Kidney epithelial cell (primary cell): Measurements from ENCODE around the gene HTD2. TPM values are rescaled to one million over a fixed set of nuclear protein-coding genes. Genes with fewer than 3 reads are reported as not detected.
A peak's percentile ranks its signal among the peaks of the same experiment; 100 is the strongest.
"Not testable (repeated sequence)": the region's sequence is repeated elsewhere in the genome, so short reads cannot be mapped to it uniquely, and the experiment has no call there.

Experiments used
- DNase-seq: peaks from one replicate; pipeline ENCODE4 v3.0.0-alpha.2; 2010; ENCODE audit warnings: low read depth
- H3K27me3 ChIP-seq: 2 replicates; pipeline ENCODE4 v1.6.0; 2011; ENCODE audit warnings: low read length; ENCODE audit not compliant: control insufficient read depth, insufficient read depth
- H3K36me3 ChIP-seq: 2 replicates; pipeline ENCODE4 v1.5.1; 2011; ENCODE audit warnings: low read length; ENCODE audit not compliant: control insufficient read depth, insufficient read depth
- H3K4me3 ChIP-seq: 2 replicates; pipeline ENCODE4 v1.5.1; 2011; ENCODE audit warnings: low read depth, mild to moderate bottlenecking, control low read depth, low read length
- total RNA-seq: library from RNA; depleted of rRNA; stranded (reverse); fragments of >200 nt; gene quantifications from 2 replicates; pipeline ENCODE4 v1.2.3, GENCODE V29; 2015
- TF ChIP-seq, protein P1 (sequence below): IDR thresholded peaks from 2 replicates; pipeline ENCODE4 v1.5.1; 2011; ENCODE audit warnings: mild to moderate bottlenecking, moderate library complexity, low read length, control low read depth, inconsistent platforms; ENCODE audit not compliant: insufficient read depth, poor library complexity, severe bottlenecking

Gene HTD2
- total RNA-seq, 1 donor from 2014 or later = 5.3 TPM

GRCh38 chr3:58336135-58336882, 30.0 kb downstream of the HTD2 start:
- H3K36me3 ChIP-seq = no peaks in the 10 kb centered on the region
- no peak overlapping the region for H3K4me3 ChIP-seq
- DNase-seq = peak; percentile 28
- TF ChIP-seq, protein P1, sequence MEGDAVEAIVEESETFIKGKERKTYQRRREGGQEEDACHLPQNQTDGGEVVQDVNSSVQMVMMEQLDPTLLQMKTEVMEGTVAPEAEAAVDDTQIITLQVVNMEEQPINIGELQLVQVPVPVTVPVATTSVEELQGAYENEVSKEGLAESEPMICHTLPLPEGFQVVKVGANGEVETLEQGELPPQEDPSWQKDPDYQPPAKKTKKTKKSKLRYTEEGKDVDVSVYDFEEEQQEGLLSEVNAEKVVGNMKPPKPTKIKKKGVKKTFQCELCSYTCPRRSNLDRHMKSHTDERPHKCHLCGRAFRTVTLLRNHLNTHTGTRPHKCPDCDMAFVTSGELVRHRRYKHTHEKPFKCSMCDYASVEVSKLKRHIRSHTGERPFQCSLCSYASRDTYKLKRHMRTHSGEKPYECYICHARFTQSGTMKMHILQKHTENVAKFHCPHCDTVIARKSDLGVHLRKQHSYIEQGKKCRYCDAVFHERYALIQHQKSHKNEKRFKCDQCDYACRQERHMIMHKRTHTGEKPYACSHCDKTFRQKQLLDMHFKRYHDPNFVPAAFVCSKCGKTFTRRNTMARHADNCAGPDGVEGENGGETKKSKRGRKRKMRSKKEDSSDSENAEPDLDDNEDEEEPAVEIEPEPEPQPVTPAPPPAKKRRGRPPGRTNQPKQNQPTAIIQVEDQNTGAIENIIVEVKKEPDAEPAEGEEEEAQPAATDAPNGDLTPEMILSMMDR = no peak
- H3K27me3 ChIP-seq = no peaks in the 10 kb centered on the region

GRCh38 chr3:58337190-58337589, 30.9 kb downstream of the HTD2 start:
- no peaks in the 10 kb centered on the region for H3K36me3 ChIP-seq
- TF ChIP-seq, protein P1 = no peak
- H3K4me3 ChIP-seq = no peak overlapping the region
- H3K27me3 ChIP-seq = no peaks in the 10 kb centered on the region
- no peak for DNase-seq

GRCh38 chr3:58339146-58339545, 32.8 kb downstream of the HTD2 start:
- not testable (repeated sequence) for H3K4me3 ChIP-seq, H3K27me3 ChIP-seq, H3K36me3 ChIP-seq, DNase-seq

DNA sequence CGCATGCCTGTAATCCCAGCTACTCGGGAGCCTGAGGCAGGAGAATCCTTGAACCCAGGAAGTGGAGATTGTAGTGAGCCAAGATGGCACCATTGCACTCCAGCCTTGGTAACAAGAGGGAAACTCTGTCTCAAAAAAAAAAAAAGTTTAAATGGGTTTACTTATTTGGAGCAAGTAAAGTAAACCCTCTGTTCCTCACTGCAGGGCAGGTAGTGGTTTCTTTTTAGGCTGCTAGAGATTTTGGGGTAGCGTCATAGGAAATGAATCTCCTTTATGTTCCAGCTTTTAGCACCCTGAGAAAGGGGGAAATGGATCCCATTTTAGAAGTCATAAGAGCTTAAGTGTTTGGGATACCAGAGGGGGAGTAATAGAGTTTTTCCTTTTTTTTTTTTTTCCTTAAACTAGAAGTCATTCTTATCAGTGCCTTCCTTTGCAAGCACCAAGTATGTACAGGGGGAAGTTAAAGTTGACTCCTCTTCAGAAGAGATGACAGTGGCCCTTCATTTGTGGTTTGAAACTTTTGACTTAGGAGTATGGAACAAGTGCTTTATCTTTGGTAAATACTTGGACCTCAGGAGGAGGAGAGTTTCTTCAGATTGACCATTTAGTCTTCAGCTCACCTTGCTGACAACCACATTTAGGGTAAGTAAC, 34.4 kb downstream of the HTD2 start:
- H3K4me3 ChIP-seq = no peak overlapping the region
- DNase-seq = no peak
- H3K27me3 ChIP-seq = no peaks in the 10 kb centered on the region
- TF ChIP-seq, protein P1 = no peak
- H3K36me3 ChIP-seq = no peaks in the 10 kb centered on the region

DNA sequence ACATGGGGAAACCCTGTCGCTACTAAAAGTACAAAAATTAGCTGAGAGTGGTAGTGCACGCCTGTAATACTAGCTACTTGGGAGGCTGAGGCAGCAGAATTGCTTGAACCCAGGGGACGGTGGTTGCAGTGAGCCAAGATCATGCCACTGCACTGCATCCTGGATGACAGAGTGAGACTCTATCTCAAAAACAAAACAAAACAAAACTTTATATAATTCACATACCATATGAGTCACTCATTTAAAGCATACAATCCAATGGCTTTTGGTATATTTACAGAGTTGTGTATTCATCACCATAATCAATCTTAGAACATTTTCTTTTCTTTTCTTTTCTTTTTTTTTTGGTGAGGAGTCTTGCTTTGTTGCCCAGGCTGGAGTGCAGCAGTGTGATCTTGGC, 35.1 kb downstream of the HTD2 start:
- TF ChIP-seq, protein P1 = no peak
- no peaks in the 10 kb centered on the region for H3K36me3 ChIP-seq

DNA sequence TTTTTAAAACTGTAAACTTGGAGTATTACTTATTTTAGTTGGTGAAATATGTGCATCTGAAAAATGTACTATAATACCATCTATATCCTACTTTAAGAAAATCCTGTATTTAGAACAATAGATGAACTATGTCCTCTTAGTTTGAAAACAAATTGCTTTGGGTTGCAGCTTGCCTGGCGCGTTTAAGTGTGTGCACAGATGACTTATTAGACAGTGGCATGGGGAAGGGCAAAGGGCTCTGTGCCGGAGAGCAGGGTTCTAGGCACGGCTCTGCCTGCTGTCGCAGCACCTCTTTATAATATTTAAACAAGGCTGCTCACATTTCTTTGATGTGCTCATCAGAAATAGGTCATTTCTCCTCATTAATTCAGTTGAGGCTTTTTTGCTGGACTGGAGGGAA, 36.4 kb downstream of the HTD2 start:
- no peak overlapping the region for H3K4me3 ChIP-seq
- no peaks in the 10 kb centered on the region for H3K27me3 ChIP-seq
- no peaks in the 10 kb centered on the region for H3K36me3 ChIP-seq
- TF ChIP-seq, protein P1 = no peak
- DNase-seq = no peak

More for the DNA sequence above, 35.1 kb downstream of the HTD2 start:
- no peaks in the 10 kb centered on the region for H3K27me3 ChIP-seq
- no peak overlapping the region for H3K4me3 ChIP-seq
- DNase-seq = no peak
